Immature natural killer cell (primary cell): Measurements from ENCODE around the gene LAMC3. TPM values are rescaled to one million over a fixed set of nuclear protein-coding genes. Genes with fewer than 3 reads are reported as not detected.
A peak's percentile ranks its signal among the peaks of the same experiment; 100 is the strongest.

Source experiments
- DNase-seq, 3 donors: peaks; one replicate each; pipeline ENCODE4 v3.0.0; 2022; ENCODE audit warnings: mixed read lengths in 1 of 3
- H3K27ac Mint-ChIP-seq, 6 donors: one replicate each; pipeline ENCODE4 v1.8.0; 2020; ENCODE audit warnings: mixed read lengths in 6 of 6, mild to moderate bottlenecking in 5 of 6, inconsistent platforms in 4 of 6, moderate library complexity in 3 of 6
- H3K27me3 Mint-ChIP-seq, 3 donors: one replicate each; pipeline ENCODE4 v1.8.0; 2020 to 2021; ENCODE audit warnings: low read depth in 3 of 3, mild to moderate bottlenecking in 3 of 3, mixed read lengths in 3 of 3, moderate library complexity in 3 of 3, inconsistent platforms in 1 of 3
- H3K36me3 Mint-ChIP-seq, 3 donors: one replicate each; pipeline ENCODE4 v1.8.0; 2020; ENCODE audit warnings: mixed read lengths in 3 of 3, inconsistent platforms in 2 of 3, mild to moderate bottlenecking in 2 of 3
- H3K4me1 Mint-ChIP-seq, 2 donors: one replicate each; pipeline ENCODE4 v1.8.0; 2020; ENCODE audit warnings: inconsistent platforms in 2 of 2, mild to moderate bottlenecking in 2 of 2, mixed read lengths in 2 of 2, moderate library complexity in 1 of 2
- H3K4me3 Mint-ChIP-seq, 5 donors: one replicate each; pipeline ENCODE4 v1.8.0; 2020; ENCODE audit warnings: mild to moderate bottlenecking in 5 of 5, mixed read lengths in 5 of 5, inconsistent platforms in 3 of 5, moderate library complexity in 3 of 5
- H3K9me3 Mint-ChIP-seq, 6 donors: one replicate each; pipeline ENCODE4 v1.8.0; 2020; ENCODE audit warnings: mild to moderate bottlenecking in 6 of 6, mixed read lengths in 6 of 6, inconsistent platforms in 4 of 6, moderate library complexity in 3 of 6
- polyA plus RNA-seq, 3 donors: library from polyadenylated mRNA; unstranded; fragments of 300-500 nt; fragmentation: Illumina TruSeq; gene quantifications; one replicate each; pipeline ENCODE4 v1.2.3, GENCODE V29; 2021

LAMC3 gene
- polyA plus RNA-seq, 3 donors from 2014 or later, result not detected

- no peaks in the 10 kb centered on the region for H3K36me3 Mint-ChIP-seq
- peaks cover 2 to 4% (median 2%) of the 10 kb centered on the region in 3 donors for H3K27me3 Mint-ChIP-seq
- peak overlapping the region in 1 of 6 donors; percentile 10 for H3K27ac Mint-ChIP-seq
- no peaks in the 10 kb centered on the region for H3K4me1 Mint-ChIP-seq
- no peaks in the 10 kb centered on the region for H3K9me3 Mint-ChIP-seq
- H3K4me3 Mint-ChIP-seq, result no peak overlapping the region
- no peak for DNase-seq
These were observed 25.0 kb upstream of the LAMC3 start for GRCh38 chr9:130983970-130984369.

- peaks cover 2 to 4% (median 2%) of the 10 kb centered on the region in 3 donors for H3K27me3 Mint-ChIP-seq
- no peak overlapping the region for H3K4me3 Mint-ChIP-seq
- DNase-seq, result no peak
- no peaks in the 10 kb centered on the region for H3K9me3 Mint-ChIP-seq
- H3K36me3 Mint-ChIP-seq, result no peaks in the 10 kb centered on the region
- no peaks in the 10 kb centered on the region for H3K4me1 Mint-ChIP-seq
- peak overlapping the region in 1 of 6 donors; percentile 10 for H3K27ac Mint-ChIP-seq
These were observed 24.5 kb upstream of the LAMC3 start for GRCh38 chr9:130984521-130984920.

GRCh38 chr9:130985029-130985428, 23.9 kb upstream of the LAMC3 start:
- Mint-ChIP-seq H3K27me3 (peaks cover 2 to 4% (median 2%) of the 10 kb centered on the region in 3 donors), H3K4me1 (no peaks in the 10 kb centered on the region), H3K27ac (no peak overlapping the region), H3K4me3 (no peak overlapping the region), H3K9me3 (no peaks in the 10 kb centered on the region), H3K36me3 (no peaks in the 10 kb centered on the region)
- DNase-seq, result no peak

DNA sequence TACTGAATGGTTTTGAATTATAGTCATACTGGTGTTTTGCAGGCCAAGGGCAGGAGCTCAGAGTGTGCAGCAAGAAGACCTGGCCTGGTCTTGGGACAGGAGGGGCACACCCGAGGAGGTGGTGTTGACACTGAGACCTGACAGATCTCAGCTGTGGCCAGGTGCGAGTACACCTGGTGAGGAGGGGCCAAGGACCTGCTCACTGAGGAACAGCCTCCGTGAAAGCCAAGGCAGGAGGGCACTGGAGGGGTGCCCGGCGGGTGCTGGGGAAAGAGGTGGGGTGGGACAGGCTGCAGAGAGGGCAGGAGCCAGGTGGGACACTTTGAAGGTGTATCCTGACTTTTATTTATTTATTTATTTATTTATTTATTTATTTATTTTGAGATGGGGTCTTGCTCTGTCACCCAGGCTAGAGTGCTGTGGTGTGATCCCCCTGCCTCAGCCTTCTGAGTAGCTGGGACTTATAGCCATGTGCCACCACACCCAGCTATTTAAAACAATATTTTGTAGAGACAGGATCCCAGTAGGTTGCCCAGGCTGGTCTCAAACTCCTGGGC, 23.3 kb upstream of the LAMC3 start:
- H3K9me3 Mint-ChIP-seq, result no peaks in the 10 kb centered on the region
- no peaks in the 10 kb centered on the region for H3K36me3 Mint-ChIP-seq
- no peak for DNase-seq
- H3K4me1 Mint-ChIP-seq, result no peaks in the 10 kb centered on the region
- H3K4me3 Mint-ChIP-seq, result no peak overlapping the region
- peaks cover 0 to 2% (median 2%) of the 10 kb centered on the region in 3 donors for H3K27me3 Mint-ChIP-seq
- H3K27ac Mint-ChIP-seq, result no peak overlapping the region

GRCh38 chr9:130986356-130986965, 22.5 kb upstream of the LAMC3 start:
- DNase-seq, result no peak
- Mint-ChIP-seq H3K27me3 (peaks cover 0 to 2% (median 2%) of the 10 kb centered on the region in 3 donors), H3K9me3 (no peaks in the 10 kb centered on the region), H3K27ac (no peak overlapping the region), H3K4me1 (no peaks in the 10 kb centered on the region), H3K36me3 (no peaks in the 10 kb centered on the region), H3K4me3 (no peak overlapping the region)

GRCh38 chr9:130987054-130987453, 21.9 kb upstream of the LAMC3 start:
- Mint-ChIP-seq H3K9me3 (no peaks in the 10 kb centered on the region), H3K27ac (no peak overlapping the region), H3K27me3 (peaks cover 0 to 4% (median 2%) of the 10 kb centered on the region in 3 donors), H3K4me1 (no peaks in the 10 kb centered on the region), H3K36me3 (no peaks in the 10 kb centered on the region), H3K4me3 (no peak overlapping the region)
- no peak for DNase-seq

- H3K4me3 Mint-ChIP-seq, result no peak overlapping the region
- H3K9me3 Mint-ChIP-seq, result no peaks in the 10 kb centered on the region
- peaks cover 0 to 4% (median 2%) of the 10 kb centered on the region in 3 donors for H3K27me3 Mint-ChIP-seq
These were observed 21.1 kb upstream of the LAMC3 start for GRCh38 chr9:130987738-130988399.

GRCh38 chr9:130988400-130988747, 20.6 kb upstream of the LAMC3 start:
- H3K27me3 Mint-ChIP-seq, result peaks cover 0 to 4% (median 2%) of the 10 kb centered on the region in 3 donors

More at GRCh38 chr9:130987738-130988399, 21.1 kb upstream of the LAMC3 start:
- Mint-ChIP-seq H3K27ac (no peak overlapping the region), H3K4me1 (no peaks in the 10 kb centered on the region), H3K36me3 (no peaks in the 10 kb centered on the region)
- no peak for DNase-seq

GRCh38 chr9:130988905-130989304, 20.1 kb upstream of the LAMC3 start:
- Mint-ChIP-seq H3K36me3 (no peaks in the 10 kb centered on the region), H3K4me3 (no peak overlapping the region), H3K27ac (no peak overlapping the region), H3K4me1 (no peaks in the 10 kb centered on the region), H3K27me3 (peaks cover 0 to 4% (median 2%) of the 10 kb centered on the region in 3 donors), H3K9me3 (no peaks in the 10 kb centered on the region)
- DNase-seq, result no peak

More at GRCh38 chr9:130988400-130988747, 20.6 kb upstream of the LAMC3 start:
- Mint-ChIP-seq H3K27ac (no peak overlapping the region), H3K9me3 (no peaks in the 10 kb centered on the region), H3K4me1 (no peaks in the 10 kb centered on the region), H3K4me3 (no peak overlapping the region), H3K36me3 (no peaks in the 10 kb centered on the region)
- DNase-seq, result no peak

GRCh38 chr9:130989391-130989790, 19.6 kb upstream of the LAMC3 start:
- no peak for DNase-seq
- H3K4me1 Mint-ChIP-seq, result no peaks in the 10 kb centered on the region
- H3K36me3 Mint-ChIP-seq, result no peaks in the 10 kb centered on the region

DNA sequence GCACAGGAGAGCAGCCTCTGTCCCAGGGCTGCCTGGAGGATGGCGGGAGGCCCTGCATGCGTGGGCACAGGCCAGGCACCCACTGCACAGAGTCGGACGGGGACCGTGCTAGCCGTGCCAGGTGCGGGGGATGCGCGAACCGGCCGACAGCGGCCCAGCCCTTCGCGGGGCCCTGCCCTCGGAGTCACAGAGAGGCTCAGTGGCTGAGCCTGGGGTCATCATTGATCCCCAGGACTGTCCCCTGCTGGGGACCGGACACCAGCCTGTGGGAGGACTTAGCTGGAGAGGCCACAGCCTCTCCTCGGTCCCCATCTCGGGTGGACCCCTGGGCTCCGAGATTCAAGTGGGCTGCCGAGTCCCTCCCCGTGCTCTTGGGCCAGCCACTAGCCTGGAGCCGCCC, 19.1 kb upstream of the LAMC3 start:
- Mint-ChIP-seq H3K4me3 (no peak overlapping the region), H3K9me3 (no peaks in the 10 kb centered on the region), H3K27ac (no peak overlapping the region), H3K4me1 (no peaks in the 10 kb centered on the region), H3K36me3 (no peaks in the 10 kb centered on the region), H3K27me3 (peaks cover 0 to 4% (median 2%) of the 10 kb centered on the region in 3 donors)
- DNase-seq, result no peak

More at GRCh38 chr9:130989391-130989790, 19.6 kb upstream of the LAMC3 start:
- peaks cover 0 to 4% (median 2%) of the 10 kb centered on the region in 3 donors for H3K27me3 Mint-ChIP-seq
- H3K4me3 Mint-ChIP-seq, result no peak overlapping the region
- no peaks in the 10 kb centered on the region for H3K9me3 Mint-ChIP-seq
- no peak overlapping the region for H3K27ac Mint-ChIP-seq

- peaks cover 2 to 4% (median 2%) of the 10 kb centered on the region in 3 donors for H3K27me3 Mint-ChIP-seq
- H3K4me3 Mint-ChIP-seq, result no peak overlapping the region
- no peaks in the 10 kb centered on the region for H3K4me1 Mint-ChIP-seq
- no peaks in the 10 kb centered on the region for H3K9me3 Mint-ChIP-seq
- H3K27ac Mint-ChIP-seq, result no peak overlapping the region
- no peaks in the 10 kb centered on the region for H3K36me3 Mint-ChIP-seq
- no peak for DNase-seq
These were observed 18.5 kb upstream of the LAMC3 start for GRCh38 chr9:130990306-130990977.

DNA sequence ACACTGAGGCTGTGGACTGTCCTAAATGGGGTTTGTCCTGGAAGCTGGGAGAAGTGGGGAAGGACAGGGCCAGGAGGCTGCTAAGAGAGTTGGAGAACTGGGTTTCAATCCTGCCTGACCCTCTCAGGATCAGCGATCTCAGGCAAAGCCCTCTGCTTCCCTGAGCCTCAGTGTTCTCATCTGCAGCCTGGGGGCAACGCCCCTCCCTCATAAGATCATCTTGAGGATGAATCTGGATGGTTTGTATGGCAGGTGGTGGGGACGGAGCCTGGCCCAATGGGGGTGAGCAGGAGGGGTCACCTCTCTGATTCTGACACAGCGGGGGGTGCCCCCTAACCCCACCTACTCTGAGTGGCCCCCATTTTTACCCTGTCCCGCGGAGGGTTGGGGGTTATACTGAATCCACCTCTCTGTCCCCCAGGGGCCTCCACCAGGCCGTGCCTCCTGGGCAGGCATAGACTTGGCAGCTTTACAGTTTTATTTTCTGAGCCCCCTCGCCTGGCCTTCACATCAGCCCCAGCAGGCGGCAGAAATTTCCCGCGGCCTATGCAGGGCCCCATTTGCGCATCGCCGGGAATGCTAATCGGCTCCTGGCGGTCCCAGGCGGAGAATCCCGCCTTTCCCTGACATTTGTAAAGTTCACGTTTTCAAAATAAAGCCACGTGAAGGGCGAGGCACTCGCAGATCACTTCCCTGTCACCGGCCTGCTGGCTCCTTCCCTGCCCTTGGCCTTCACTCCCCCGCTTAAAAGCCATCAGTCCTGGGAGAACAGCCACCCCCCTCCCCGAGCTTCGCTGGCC, 17.8 kb upstream of the LAMC3 start:
- Mint-ChIP-seq H3K36me3 (no peaks in the 10 kb centered on the region), H3K4me3 (no peak overlapping the region), H3K9me3 (no peaks in the 10 kb centered on the region), H3K27ac (no peak overlapping the region), H3K27me3 (peaks cover 2 to 4% (median 2%) of the 10 kb centered on the region in 3 donors), H3K4me1 (no peaks in the 10 kb centered on the region)
- no peak for DNase-seq
